ENCODE measurements around the gene DPPA3.

DNA sequence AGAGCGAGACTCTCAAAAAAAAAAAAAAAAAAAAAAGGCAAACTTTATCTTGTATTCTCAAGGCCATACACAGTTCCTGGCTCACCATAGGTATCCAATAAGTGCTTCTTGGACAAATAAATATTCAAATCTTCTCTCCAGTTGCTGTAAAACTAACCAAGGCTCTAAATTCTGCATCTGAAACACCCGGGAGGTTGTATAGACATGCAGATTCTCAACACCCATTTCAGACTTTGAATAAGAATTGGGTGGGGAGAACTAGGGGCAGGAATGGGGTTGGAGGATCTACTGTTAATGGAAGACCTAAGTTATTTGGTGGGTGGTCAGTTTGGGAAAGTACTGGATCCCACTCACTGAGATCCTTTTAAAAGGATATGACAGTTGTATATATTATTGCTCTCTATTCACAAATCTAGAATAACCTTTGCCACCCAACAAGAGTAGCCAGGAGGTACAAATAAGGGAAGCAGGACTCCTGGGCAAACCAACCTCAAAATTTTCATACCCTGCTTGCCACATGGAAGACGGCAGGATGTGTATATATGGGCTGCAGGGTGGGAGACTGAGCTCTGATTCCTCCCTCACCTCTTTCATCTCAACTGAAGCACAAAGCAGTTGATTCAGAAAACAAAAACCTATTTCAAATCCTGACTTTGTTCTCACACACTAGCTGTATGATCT is 16.5 kb upstream of the DPPA3 start:
- TF ChIP-seq ZNF274 (IDR thresholded peaks at IDR 0.05; ENCODE audit: low read depth, low read length), result no peak
- no peak for TF ChIP-seq SUZ12 (IDR thresholded peaks at IDR 0.05; ENCODE audit: extremely low read depth, insufficient read depth, insufficient read length)
